HEK293T (cell line): Measurements from ENCODE around the gene MKS1.

ENCODE experiments used
- CTCF ChIA-PET: fragments of 350-600 bp; formaldehyde crosslinking; extraction: SDS; loops from one replicate; lab custom pipeline; 2021; ENCODE audit warnings: antibody characterized with exemption, inconsistent platforms; lab: Yijun Ruan, JAX
- POLR2A ChIA-PET: fragments of 350-600 bp; formaldehyde crosslinking; extraction: SDS; loops from one replicate; lab custom pipeline; 2020; ENCODE audit warnings: antibody characterized with exemption, inconsistent platforms; lab: Yijun Ruan, JAX
- DNase-seq: peaks from one replicate; pipeline ENCODE4 v3.0.0; 2012; ENCODE audit warnings: mixed read lengths; ENCODE audit errors: extremely low spot score
- ARNT ChIP-seq: fragments of 450-650 bp; IDR thresholded peaks from 2 replicates; pipeline ENCODE4 v1.6.1; 2017; ENCODE audit warnings: mild to moderate bottlenecking
- BHLHE40 ChIP-seq: fragments of 450-650 bp; IDR thresholded peaks from 2 replicates; pipeline ENCODE4 v1.6.1; 2016; ENCODE audit warnings: mild to moderate bottlenecking, moderate library complexity, borderline replicate concordance
- CTBP1 ChIP-seq: fragments of 450-650 bp; IDR thresholded peaks from 2 replicates; pipeline ENCODE4 v1.6.1; 2016; ENCODE audit warnings: borderline replicate concordance
- ELF4 ChIP-seq: fragments of 450-650 bp; IDR thresholded peaks from 2 replicates; pipeline ENCODE4 v1.6.1; 2017; ENCODE audit warnings: antibody characterized with exemption
- FOXA1 ChIP-seq: fragments of 450-650 bp; IDR thresholded peaks from 2 replicates; pipeline ENCODE4 v1.6.1; 2016; ENCODE audit warnings: mild to moderate bottlenecking
- FOXK2 ChIP-seq: fragments of 450-650 bp; IDR thresholded peaks from 2 replicates; pipeline ENCODE4 v1.6.1; 2016; ENCODE audit warnings: mild to moderate bottlenecking
- FOXM1 ChIP-seq: fragments of 450-650 bp; IDR thresholded peaks from 2 replicates; pipeline ENCODE4 v1.6.1; 2017; ENCODE audit warnings: mild to moderate bottlenecking, borderline replicate concordance
- HDGF ChIP-seq: fragments of 450-650 bp; IDR thresholded peaks from 2 replicates; pipeline ENCODE4 v1.6.1; 2017; ENCODE audit warnings: antibody characterized with exemption, borderline replicate concordance
- L3MBTL2 ChIP-seq: fragments of 450-650 bp; conservative IDR thresholded peaks from 2 replicates; pipeline ENCODE4 v1.6.1; 2016; ENCODE audit warnings: mild to moderate bottlenecking
- LEF1 ChIP-seq: fragments of 450-650 bp; IDR thresholded peaks from 2 replicates; pipeline ENCODE4 v1.6.1; 2017; ENCODE audit warnings: mild to moderate bottlenecking, borderline replicate concordance
- NFRKB ChIP-seq: fragments of 450-650 bp; IDR thresholded peaks from 2 replicates; pipeline ENCODE4 v1.6.1; 2016; ENCODE audit warnings: mild to moderate bottlenecking, moderate library complexity
- SP1 ChIP-seq: fragments of 450-650 bp; IDR thresholded peaks from 2 replicates; pipeline ENCODE4 v1.6.1; 2017
- SUZ12 ChIP-seq: fragments of 450-650 bp; IDR thresholded peaks from 2 replicates; pipeline ENCODE4 v1.6.1; 2016; ENCODE audit warnings: mild to moderate bottlenecking
- TARDBP ChIP-seq: fragments of 450-650 bp; IDR thresholded peaks from 2 replicates; pipeline ENCODE4 v1.6.1; 2016
- ZNF384 ChIP-seq: fragments of 450-650 bp; IDR thresholded peaks from 2 replicates; pipeline ENCODE4 v1.6.1; 2016
- TF ChIP-seq, protein P1 (sequence below): fragments of 450-650 bp; IDR thresholded peaks from 2 replicates; pipeline ENCODE4 v1.6.1; 2016

Gene MKS1

DNA sequence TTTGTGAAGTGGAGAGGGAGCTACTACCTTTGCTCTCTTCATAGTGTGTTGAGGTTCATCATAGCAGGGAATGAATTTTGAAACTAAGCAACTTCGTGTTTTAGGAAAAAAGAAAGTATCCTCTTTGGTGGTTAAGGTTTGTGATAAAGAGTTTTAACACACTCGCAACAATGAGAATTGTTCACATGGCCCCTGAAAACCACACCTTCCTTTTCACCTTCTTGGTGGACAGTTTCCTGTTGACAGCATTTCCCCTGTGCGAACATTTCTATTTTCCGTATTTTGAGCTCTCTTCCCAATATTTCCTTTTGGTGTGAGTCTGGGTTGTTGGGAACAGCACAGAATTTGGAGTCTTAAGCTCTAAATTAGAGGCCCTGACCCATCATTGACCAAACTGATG is 48.4 kb downstream of the MKS1 start:
- TF ChIP-seq FOXA1 (no peak), TARDBP (no peak)
- ChIA-PET POLR2A (no interaction called here), CTCF (interaction anchor here (0.5 to 0.6 kb wide), 2 partner anchors 35 to 924 kb away, joined by 3 to 8 read pairs; no protein-coding TSS in a partner anchor)
- no peak for DNase-seq

GRCh38 chr17:58166682-58167081 is 52.4 kb downstream of the MKS1 start, which contains the start of gene OR4D2:
TSS of gene OR4D2 (plus strand) at chr17:58166982. CDS start at chr17:58169656, 2,674 bp downstream.
- TF ChIP-seq CTBP1 (no peak), BHLHE40 (no peak), SP1 (no peak), HDGF (no peak), FOXK2 (no peak), FOXA1 (no peak), FOXM1 (no peak)
- POLR2A ChIA-PET: no interaction called here
- CTCF ChIA-PET: no interaction called here
- no peak for DNase-seq

DNA sequence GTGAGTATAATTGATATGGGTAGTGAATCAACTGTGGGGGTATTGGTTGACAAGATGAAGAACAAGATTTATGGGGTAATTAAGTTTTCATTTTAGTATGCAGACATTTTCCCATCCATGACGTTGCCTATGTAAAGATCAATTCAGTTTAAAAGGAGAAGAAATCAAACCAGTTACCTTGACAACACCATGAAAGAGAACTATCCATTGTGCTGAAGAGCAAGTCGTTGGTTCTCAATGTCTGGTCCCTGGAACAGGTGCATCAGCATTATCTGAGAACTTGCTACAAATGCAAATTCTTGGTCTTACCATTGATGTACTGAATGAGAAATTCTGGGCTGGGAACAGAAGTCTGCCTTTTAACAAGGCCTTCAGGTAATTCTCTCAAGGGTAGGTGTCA is 53.1 kb downstream of the MKS1 start:
- no peak for TF ChIP-seq SUZ12
- no peak for TF ChIP-seq FOXM1
- no peak for TF ChIP-seq SP1
- TF ChIP-seq L3MBTL2: no peak
- no peak for TF ChIP-seq ELF4
- ChIA-PET CTCF (interaction anchor here (0.6 kb wide), 1 partner anchor 1445 kb away, joined by 3 read pairs; no protein-coding TSS in a partner anchor), POLR2A (no interaction called here)
- DNase-seq: no peak

- POLR2A ChIA-PET: no interaction called here
- DNase-seq: no peak
- TF ChIP-seq SP1: no peak
- no peak for TF ChIP-seq FOXA1
- no peak for TF ChIP-seq LEF1
- TF ChIP-seq BHLHE40: no peak
- no peak for TF ChIP-seq ZNF384
- no peak for TF ChIP-seq FOXK2
- no peak for TF ChIP-seq ELF4
- no peak for TF ChIP-seq HDGF
- no peak for TF ChIP-seq ARNT
- no peak for TF ChIP-seq NFRKB
- no peak for TF ChIP-seq CTBP1
- no peak for TF ChIP-seq L3MBTL2
- CTCF ChIA-PET: interaction anchor here (0.8 kb wide), 1 partner anchor 40 kb away, joined by 3 read pairs; no protein-coding TSS in a partner anchor
These were observed 57.5 kb downstream of the MKS1 start for GRCh38 chr17:58161566-58161965.

DNA sequence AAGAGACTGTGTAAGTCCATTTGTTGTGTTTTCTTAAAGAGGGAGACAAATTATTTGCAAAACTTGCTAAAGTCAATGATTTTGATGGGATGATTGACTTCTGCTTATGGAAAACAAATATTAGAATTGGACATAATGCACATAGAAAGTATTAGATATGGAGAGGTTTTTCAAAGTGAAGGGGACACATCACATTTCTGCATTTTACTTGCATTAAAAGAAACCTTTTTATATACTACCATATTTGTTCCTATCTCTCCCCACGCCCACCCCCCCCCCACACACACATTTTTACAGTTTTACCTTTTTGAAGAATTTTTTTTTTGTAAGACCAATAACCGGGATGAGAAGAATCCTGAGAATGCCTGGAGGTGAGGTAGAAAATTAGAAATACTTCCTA is 60.9 kb downstream of the MKS1 start:
- CTCF ChIA-PET: no interaction called here
- no peak for TF ChIP-seq FOXK2
- TF ChIP-seq L3MBTL2: no peak
- TF ChIP-seq TARDBP: no peak
- no peak for TF ChIP-seq ELF4
- TF ChIP-seq, protein P1, sequence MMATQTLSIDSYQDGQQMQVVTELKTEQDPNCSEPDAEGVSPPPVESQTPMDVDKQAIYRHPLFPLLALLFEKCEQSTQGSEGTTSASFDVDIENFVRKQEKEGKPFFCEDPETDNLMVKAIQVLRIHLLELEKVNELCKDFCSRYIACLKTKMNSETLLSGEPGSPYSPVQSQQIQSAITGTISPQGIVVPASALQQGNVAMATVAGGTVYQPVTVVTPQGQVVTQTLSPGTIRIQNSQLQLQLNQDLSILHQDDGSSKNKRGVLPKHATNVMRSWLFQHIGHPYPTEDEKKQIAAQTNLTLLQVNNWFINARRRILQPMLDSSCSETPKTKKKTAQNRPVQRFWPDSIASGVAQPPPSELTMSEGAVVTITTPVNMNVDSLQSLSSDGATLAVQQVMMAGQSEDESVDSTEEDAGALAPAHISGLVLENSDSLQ: no peak
- no peak for TF ChIP-seq SP1
- no peak for TF ChIP-seq FOXA1
- no peak for TF ChIP-seq SUZ12
- TF ChIP-seq ARNT: no peak
- no peak for TF ChIP-seq BHLHE40

GRCh38 chr17:58156839-58157803 is 61.9 kb downstream of the MKS1 start:
- TF ChIP-seq ELF4 (no peak), L3MBTL2 (peak; percentile 73)
- ChIA-PET POLR2A (interaction anchor here (1.0 to 2.0 kb wide), 6 partner anchors 8 to 946 kb away, joined by 3 to 5 read pairs (median 3); partner anchors contain the start of genes MKS1 and SRSF1), CTCF (interaction anchor here (0.6 to 0.9 kb wide), 2 partner anchors 11 to 15 kb away, joined by 3 read pairs; no protein-coding TSS in a partner anchor)
- DNase-seq: peak; percentile 66

More for the DNA sequence above, 60.9 kb downstream of the MKS1 start:
- POLR2A ChIA-PET: interaction anchor here (1.5 to 2.0 kb wide), 2 partner anchors 61 to 152 kb away, joined by 4 to 5 read pairs; partner anchors contain the start of genes MKS1 and SRSF1
- DNase-seq: no peak
